PFSK-1 (cell line): ENCODE results near the gene NUDCD2.

Source experiments
- FOXP2 ChIP-seq: optimal IDR thresholded peaks from 2 replicates; pipeline ENCODE3; 2011; ENCODE audit warnings: borderline replicate concordance, control low read depth, inconsistent platforms; ENCODE audit not compliant: insufficient read depth; ENCODE audit errors: extremely low read length, extremely low read depth
- POLR2AphosphoS5 ChIP-seq: IDR thresholded peaks from 2 replicates; pipeline ENCODE4 v1.6.1; 2012; ENCODE audit warnings: low read depth, mild to moderate bottlenecking, control low read depth, low read length, moderate library complexity
- REST ChIP-seq, 2 experiments: IDR thresholded peaks; 2 replicates each; pipeline versions ENCODE4 v1.6.1 to v1.8.0; 2011 to 2012; ENCODE audit warnings: low read depth in 2 of 2, low read length in 2 of 2, control low read depth in 1 of 2, inconsistent platforms in 1 of 2, mild to moderate bottlenecking in 1 of 2, moderate library complexity in 1 of 2; ENCODE audit not compliant: insufficient read depth in 1 of 2
- SIN3A ChIP-seq: IDR thresholded peaks from 2 replicates; pipeline ENCODE4 v1.6.1; 2012; ENCODE audit warnings: mild to moderate bottlenecking, low read length, moderate library complexity, borderline replicate concordance; ENCODE audit not compliant: insufficient read depth
- TAF1 ChIP-seq: IDR thresholded peaks from 2 replicates; pipeline ENCODE4 v1.6.1; 2012; ENCODE audit warnings: low read length, control low read depth, borderline replicate concordance; ENCODE audit not compliant: insufficient read depth

The NUDCD2 gene

GRCh38 chr5:163456840-163457239 is 3.1 kb downstream of the NUDCD2 start:
- TF ChIP-seq REST (IDR thresholded peaks at IDR 0.05; ENCODE audit: insufficient read depth in 1 of 2, low read depth in 2 of 2, low read length in 2 of 2) (no peak), SIN3A (no peak), TAF1 (no peak), POLR2AphosphoS5 (no peak), FOXP2 (no peak)

- TF ChIP-seq SIN3A (no peak), FOXP2 (no peak), POLR2AphosphoS5 (no peak), REST (IDR thresholded peaks at IDR 0.05; ENCODE audit: insufficient read depth in 1 of 2, low read depth in 2 of 2, low read length in 2 of 2) (no peak), TAF1 (no peak)
Measured at GRCh38 chr5:163456029-163456589, 3.8 kb downstream of the NUDCD2 start.

GRCh38 chr5:163453705-163454104 is 6.2 kb downstream of the NUDCD2 start:
- TF ChIP-seq POLR2AphosphoS5: no peak
- no peak for TF ChIP-seq FOXP2
- TF ChIP-seq TAF1: no peak

GRCh38 chr5:163451489-163451888 is 8.4 kb downstream of the NUDCD2 start:
- no peak for TF ChIP-seq POLR2AphosphoS5
- TF ChIP-seq SIN3A: no peak
- TF ChIP-seq FOXP2: no peak
- TF ChIP-seq REST (IDR thresholded peaks at IDR 0.05; ENCODE audit: insufficient read depth in 1 of 2, low read depth in 2 of 2, low read length in 2 of 2): no peak
- no peak for TF ChIP-seq TAF1

GRCh38 chr5:163448491-163448890 is 11.4 kb downstream of the NUDCD2 start:
- TF ChIP-seq SIN3A: no peak
- no peak for TF ChIP-seq POLR2AphosphoS5
- no peak for TF ChIP-seq FOXP2
- TF ChIP-seq REST (IDR thresholded peaks at IDR 0.05; ENCODE audit: insufficient read depth in 1 of 2, low read depth in 2 of 2, low read length in 2 of 2): no peak
- TF ChIP-seq TAF1: no peak
